ENCODE measurements around the gene AVPI1.
"Not testable (repeated sequence)": the region's sequence is repeated elsewhere in the genome, so short reads cannot be mapped to it uniquely, and the experiment has no call there.

AVPI1 gene

GRCh38 chr10:97640174-97640867, 46.7 kb downstream of the AVPI1 start, which contains the start of gene PI4K2A:
PI4K2A (plus strand) TSS chr10:97640671; CDS start chr10:97640743, 72 bp downstream.
- peak; percentile 99 for DNase-seq

- DNase-seq, result not testable (repeated sequence)
These were observed 48.0 kb downstream of the AVPI1 start for GRCh38 chr10:97639090-97639489.

- no peak for DNase-seq
These were observed 51.5 kb downstream of the AVPI1 start for GRCh38 chr10:97635577-97635976.

- DNase-seq, result peak; percentile 5
These were observed 53.1 kb downstream of the AVPI1 start for GRCh38 chr10:97633921-97634320.

- DNase-seq, result peak; percentile 94
These were observed 53.8 kb downstream of the AVPI1 start, which contains the start of gene MORN4 for GRCh38 chr10:97632949-97633884. MORN4 (minus strand) TSS chr10:97633500; CDS start chr10:97619653, 13,847 bp downstream.

GRCh38 chr10:97631098-97631497, 55.9 kb downstream of the AVPI1 start:
- DNase-seq, result peak; percentile 16

- DNase-seq, result no peak
These were observed 57.8 kb downstream of the AVPI1 start for GRCh38 chr10:97629289-97629688.

GRCh38 chr10:97628228-97628627, 58.8 kb downstream of the AVPI1 start:
- no peak for DNase-seq

GRCh38 chr10:97627731-97628130, 59.3 kb downstream of the AVPI1 start:
- no peak for DNase-seq
